H1 (cell line): ENCODE results near the gene CARD11. TPM values are rescaled to one million over a fixed set of nuclear protein-coding genes. Genes with fewer than 3 reads are reported as not detected.

Experiments
- CTCF ChIA-PET: fragments of 300-600 bp; sonication (Branson Sonifier 250); formaldehyde crosslinking; loops from one replicate; lab custom pipeline; 2021; ENCODE audit not compliant: partially characterized antibody; lab: Charles Lee
- POLR2A ChIA-PET: fragments of 300-600 bp; sonication (Branson Sonifier 250); formaldehyde crosslinking; loops from one replicate; lab custom pipeline; 2021; ENCODE audit warnings: inconsistent platforms; ENCODE audit not compliant: partially characterized antibody; lab: Charles Lee
- DNase-seq, 2 experiments: peaks; one replicate each; pipeline versions ENCODE4 v3.0.0 to v3.0.0-alpha.2; 2010 to 2022; ENCODE audit warnings: low spot score in 2 of 2, low read depth in 1 of 2, mixed read lengths in 1 of 2
- FAIRE-seq: peaks from 2 replicates; lab custom pipeline; 2011; peaks lifted over from hg19 to GRCh38; lab: Jason Lieb, UNC
- H2AFZ ChIP-seq: 2 replicates; pipeline ENCODE4 v1.8.1; 2012; ENCODE audit warnings: low read length, inconsistent platforms
- H2AK5ac ChIP-seq: 2 replicates; pipeline ENCODE4 v1.6.1; 2013; ENCODE audit warnings: low read depth, low read length
- H2BK120ac ChIP-seq: replicated peaks from 2 replicates; pipeline ENCODE3; 2013; ENCODE audit warnings: low read depth, low read length, inconsistent platforms
- H2BK12ac ChIP-seq: 2 replicates; pipeline ENCODE4 v1.6.1; 2013; ENCODE audit warnings: low read depth, low read length
- H2BK15ac ChIP-seq: 2 replicates; pipeline ENCODE4 v1.6.1; 2013; ENCODE audit warnings: low read length
- H2BK20ac ChIP-seq: 2 replicates; pipeline ENCODE4 v1.6.1; 2013; ENCODE audit warnings: low read length
- H2BK5ac ChIP-seq: 2 replicates; pipeline ENCODE4 v1.6.1; 2013; ENCODE audit warnings: low read depth, low read length
- H3K14ac ChIP-seq: 2 replicates; pipeline ENCODE4 v1.6.1; 2013; ENCODE audit warnings: inconsistent platforms; ENCODE audit not compliant: insufficient read length
- H3K18ac ChIP-seq: 2 replicates; pipeline ENCODE4 v1.6.1; 2013; ENCODE audit warnings: low read length; ENCODE audit errors: extremely low read depth
- H3K23ac ChIP-seq: 2 replicates; pipeline ENCODE4 v1.6.1; 2013; ENCODE audit warnings: inconsistent platforms; ENCODE audit not compliant: insufficient read length
- H3K23me2 ChIP-seq: 2 replicates; pipeline ENCODE4 v1.6.1; 2013; ENCODE audit warnings: low read depth, low read length
- H3K27ac ChIP-seq: 2 replicates; pipeline ENCODE4 v1.6.1; 2011; ENCODE audit warnings: low read depth, low read length, inconsistent platforms
- H3K27me3 ChIP-seq, 4 experiments: replicated peaks in 1 of 4; 1 replicate in 1 of 4; 2 replicates in 3 of 4; pipeline versions ENCODE4 v1.6.1 to v1.8.1; 2011 to 2013; ENCODE audit warnings: low read length in 3 of 4, mild to moderate bottlenecking in 3 of 4, inconsistent platforms in 2 of 4, mixed read lengths in 2 of 4, moderate library complexity in 1 of 4; ENCODE audit not compliant: control insufficient read depth in 3 of 4, insufficient read depth in 3 of 4; ENCODE audit errors: extremely low read depth in 1 of 4
- H3K36me3 ChIP-seq, 4 experiments: 2 replicates each; pipeline versions ENCODE4 v1.6.1 to v1.8.1; 2011 to 2013; ENCODE audit warnings: mild to moderate bottlenecking in 4 of 4, low read length in 3 of 4, moderate library complexity in 2 of 4, control low read depth in 1 of 4, inconsistent platforms in 1 of 4; ENCODE audit not compliant: insufficient read depth in 4 of 4, control insufficient read depth in 2 of 4
- H3K4ac ChIP-seq: replicated peaks from 2 replicates; pipeline ENCODE3; 2013; ENCODE audit warnings: low read length, low read depth, mixed read lengths, inconsistent platforms; ENCODE audit not compliant: insufficient read length
- H3K4me1 ChIP-seq, 4 experiments: replicated peaks in 1 of 4; 1 replicate in 1 of 4; 2 replicates in 3 of 4; pipeline versions ENCODE4 v1.6.1 to v1.8.1; 2011 to 2013; ENCODE audit warnings: low read length in 3 of 4, inconsistent platforms in 2 of 4, mixed read lengths in 1 of 4; ENCODE audit not compliant: insufficient read depth in 4 of 4, control insufficient read depth in 3 of 4
- H3K4me2 ChIP-seq, 2 experiments: 2 replicates each; pipeline versions ENCODE4 v1.6.1 to v1.8.1; 2011 to 2013; ENCODE audit warnings: low read depth in 2 of 2, low read length in 2 of 2, control low read depth in 1 of 2, inconsistent platforms in 1 of 2, mild to moderate bottlenecking in 1 of 2; ENCODE audit not compliant: insufficient read depth in 1 of 2
- H3K4me3 ChIP-seq, 4 experiments: fragments of 200-600, 300-600 bp in 1 of 4; sonication (generic), shearing (Covaris generic), sonication (Bioruptor Twin) in 1 of 4; 2 replicates each; pipeline versions ENCODE4 v1.5.1 to v1.8.1; 2011 to 2016; ENCODE audit warnings: low read length in 4 of 4, low read depth in 3 of 4, control low read depth in 2 of 4, inconsistent platforms in 2 of 4, mild to moderate bottlenecking in 2 of 4, mixed read lengths in 1 of 4, moderate library complexity in 1 of 4; ENCODE audit not compliant: insufficient read depth in 2 of 4; ENCODE audit errors: extremely low read depth in 1 of 4
- H3K56ac ChIP-seq: replicated peaks from 2 replicates; pipeline ENCODE3; 2013; ENCODE audit warnings: low read depth, mild to moderate bottlenecking, mixed read lengths, low read length, inconsistent platforms; ENCODE audit not compliant: insufficient read length
- H3K79me1 ChIP-seq: 2 replicates; pipeline ENCODE4 v1.6.1; 2013; ENCODE audit warnings: low read depth, low read length, control low read depth
- H3K79me2 ChIP-seq, 2 experiments: 2 replicates each; pipeline versions ENCODE4 v1.6.1 to v1.8.1; 2012 to 2013; ENCODE audit warnings: low read length in 2 of 2, mild to moderate bottlenecking in 2 of 2, inconsistent platforms in 1 of 2; ENCODE audit not compliant: insufficient read depth in 2 of 2, control insufficient read depth in 1 of 2
- H3K9ac ChIP-seq, 4 experiments: replicated peaks in 1 of 4; 1 replicate in 1 of 4; 2 replicates in 3 of 4; pipeline versions ENCODE4 v1.6.1 to v1.8.1; 2011 to 2013; ENCODE audit warnings: low read depth in 3 of 4, low read length in 3 of 4, control low read depth in 2 of 4, mild to moderate bottlenecking in 2 of 4, moderate library complexity in 2 of 4, inconsistent platforms in 1 of 4; ENCODE audit errors: extremely low read depth in 1 of 4
- H3K9me3 ChIP-seq, 2 experiments: 2 replicates each; pipeline versions ENCODE4 v1.6.1 to v1.8.1; 2012 to 2013; ENCODE audit warnings: mild to moderate bottlenecking in 2 of 2, moderate library complexity in 2 of 2, control low read depth in 1 of 2, inconsistent platforms in 1 of 2, low read depth in 1 of 2, low read length in 1 of 2, mixed read lengths in 1 of 2; ENCODE audit not compliant: insufficient read depth in 2 of 2
- H4K20me1 ChIP-seq, 2 experiments: replicated peaks in 1 of 2; 2 replicates each; pipeline versions ENCODE3 to v1.8.1; 2011 to 2013; ENCODE audit warnings: inconsistent platforms in 2 of 2, low read length in 2 of 2, mild to moderate bottlenecking in 1 of 2; ENCODE audit not compliant: insufficient read depth in 2 of 2, control insufficient read depth in 1 of 2
- H4K5ac ChIP-seq: 2 replicates; pipeline ENCODE4 v1.6.1; 2013; ENCODE audit warnings: low read length, low read depth, mixed read lengths, inconsistent platforms; ENCODE audit not compliant: insufficient read length
- H4K8ac ChIP-seq: 2 replicates; pipeline ENCODE4 v1.8.0; 2013; ENCODE audit warnings: mild to moderate bottlenecking, moderate library complexity, low read length, inconsistent platforms; ENCODE audit not compliant: insufficient read depth; ENCODE audit errors: extremely low read depth
- H4K91ac ChIP-seq: replicated peaks from 2 replicates; pipeline ENCODE3; 2013; ENCODE audit warnings: low read length, mixed read lengths, inconsistent platforms; ENCODE audit not compliant: insufficient read length
- BRCA1 ChIP-seq: IDR thresholded peaks from 2 replicates; pipeline ENCODE4 v1.6.1; 2012; ENCODE audit warnings: low read depth, low read length, improper control_type of control experiment
- CREB1 ChIP-seq: IDR thresholded peaks from 2 replicates; pipeline ENCODE4 v1.6.1; 2012; ENCODE audit warnings: inconsistent platforms
- RBBP5 ChIP-seq: IDR thresholded peaks from 2 replicates; pipeline ENCODE4 v1.7.1; 2012; ENCODE audit warnings: low read depth, mild to moderate bottlenecking, inconsistent platforms, low read length, moderate library complexity, borderline replicate concordance
- SP1 ChIP-seq: IDR thresholded peaks from 2 replicates; pipeline ENCODE4 v1.6.1; 2011; ENCODE audit warnings: low read depth, low read length
- SRF ChIP-seq: IDR thresholded peaks from 2 replicates; pipeline ENCODE4 v1.6.1; 2011; ENCODE audit warnings: mild to moderate bottlenecking, low read depth, low read length, moderate library complexity
- TAF7 ChIP-seq: optimal IDR thresholded peaks from 2 replicates; pipeline ENCODE3; 2011; ENCODE audit warnings: low read depth, mild to moderate bottlenecking, inconsistent platforms, low read length, moderate library complexity, borderline replicate concordance
- WGBS, 2 experiments: shearing (Covaris generic) in 1 of 2; methylation state at CpG; one replicate each; pipeline versions ENCODE4 v1.1.6 to v1.1.7; 2013 to 2015; ENCODE audit warnings: low lambda C conversion rate in 2 of 2, mixed read lengths in 2 of 2, inconsistent platforms in 1 of 2, low coverage in 1 of 2, missing lambda C conversion rate in 1 of 2; ENCODE audit not compliant: insufficient replicate concordance in 2 of 2, insufficient coverage in 1 of 2, insufficient read length in 1 of 2; ENCODE audit errors: extremely low coverage in 1 of 2, missing lambda C conversion rate in 1 of 2; 5-methylcytosine and 5-hydroxymethylcytosine counted together
- polyA plus RNA-seq, 7 experiments: library from polyadenylated mRNA; depleted of rRNA in 3 of 7; stranded (reverse) in 5 of 7; unstranded in 2 of 7; fragments of >200 nt in 5 of 7; fragments of 200-250 nt in 2 of 7; gene quantifications; 1 replicate in 5 of 7; 2 replicates in 1 of 7; 4 replicates in 1 of 7; pipeline versions ENCODE4 v1.2.1 to v1.2.3, GENCODE V29; 2011 to 2013; ENCODE audit warnings: missing spikeins in 2 of 7, mixed read lengths in 2 of 7
- total RNA-seq: library from RNA; stranded (reverse); fragmentation: NEBNext Ultra II Directional; extraction: Animal tissue kit (Norgen Biotek cat#: 25700); gene quantifications from 2 replicates; pipeline ENCODE4 v1.2.1, GENCODE V29; 2021

Gene CARD11
- total and polyA plus RNA-seq, 2 of the 8 experiments (the other 6 are each of a cell fraction or from before 2014, with no cell fraction given) = 12.6 to 29.8 TPM

GRCh38 chr7:3082386-3082785 is 38.7 kb upstream of the CARD11 start:
- WGBS, 2 experiments = 90% methylated on average over 6 of the region's 6 CpGs; no CpG with 5 or more reads in 1 of the 2 experiments
- Histone ChIP-seq H3K9me3 (no peaks in the 10 kb centered on the region; a peak in 1 of 4 replicates), H3K4me2 (no peak overlapping the region), H3K27me3 (no peaks in the 10 kb centered on the region), H3K27ac (no peak overlapping the region), H4K20me1 (no peaks in the 10 kb centered on the region), H2BK20ac (no peak overlapping the region), H2AFZ (no peak overlapping the region), H3K79me1 (no peaks in the 10 kb centered on the region), H3K79me2 (no peaks in the 10 kb centered on the region), H3K9ac (no peak overlapping the region), H3K14ac (no peak overlapping the region), H3K23ac (no peak overlapping the region), H2BK15ac (no peak overlapping the region), H3K56ac (no peak overlapping the region), H3K4me3 (no peak overlapping the region), H3K18ac (no peak overlapping the region), H4K5ac (no peak overlapping the region), H4K91ac (no peak overlapping the region), H3K36me3 (no peaks in the 10 kb centered on the region), H3K4ac (no peak overlapping the region), H4K8ac (no peak overlapping the region), H2AK5ac (no peak overlapping the region), H2BK5ac (no peak overlapping the region), H2BK120ac (no peak overlapping the region), H2BK12ac (no peak overlapping the region), H3K23me2 (no peaks in the 10 kb centered on the region), H3K4me1 (0 out of 7 replicates have a peak, but pooled peaks cover 0 to under 1% (median 0%) of the 10 kb centered on the region in 4 experiments)
- FAIRE-seq (no peak), DNase-seq (no peak)
- ChIA-PET POLR2A (no interaction called here), CTCF (interaction anchor here (0.7 kb wide), 1 partner anchor 93 kb away, joined by 3 read pairs; no protein-coding TSS in a partner anchor)
- TF ChIP-seq SRF = no peak
- TF ChIP-seq TAF7 = no peak
- TF ChIP-seq SP1 = no peak
- no peak for TF ChIP-seq CREB1
- no peak for TF ChIP-seq RBBP5
- no peak for TF ChIP-seq BRCA1
